GM18519 (cell line): ENCODE results near the gene STX1A.
"Not testable (repeated sequence)": the region's sequence is repeated elsewhere in the genome, so short reads cannot be mapped to it uniquely, and the experiment has no call there.

Experiments used
- ATAC-seq: cut with Tn5 transposase; IDR thresholded peaks from one replicate; pipeline ENCODE4 v1.9.1; 2021; ENCODE audit warnings: mild to moderate bottlenecking, moderate library complexity; ENCODE audit not compliant: unreplicated experiment, low FRiP score

Gene STX1A

DNA sequence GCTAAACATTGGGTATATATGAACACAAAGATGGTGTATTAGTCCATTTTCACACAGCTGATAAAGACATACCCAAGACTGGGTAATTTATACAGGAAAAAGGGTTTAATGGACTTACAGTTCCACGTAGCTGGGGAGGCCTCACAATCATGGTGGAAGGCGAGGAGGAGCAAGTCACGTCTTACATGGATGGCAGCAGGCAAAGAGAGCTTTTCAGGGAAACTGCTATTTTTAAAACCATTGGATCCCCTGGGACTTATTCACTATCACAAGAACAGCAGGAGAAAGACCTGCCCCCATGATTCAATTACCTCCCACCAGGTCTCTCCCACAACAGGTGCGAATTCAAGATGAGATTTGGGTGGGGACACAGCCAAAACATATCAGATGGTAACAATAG lies 64.2 kb downstream of the STX1A start:
- ATAC-seq = not testable (repeated sequence)

DNA sequence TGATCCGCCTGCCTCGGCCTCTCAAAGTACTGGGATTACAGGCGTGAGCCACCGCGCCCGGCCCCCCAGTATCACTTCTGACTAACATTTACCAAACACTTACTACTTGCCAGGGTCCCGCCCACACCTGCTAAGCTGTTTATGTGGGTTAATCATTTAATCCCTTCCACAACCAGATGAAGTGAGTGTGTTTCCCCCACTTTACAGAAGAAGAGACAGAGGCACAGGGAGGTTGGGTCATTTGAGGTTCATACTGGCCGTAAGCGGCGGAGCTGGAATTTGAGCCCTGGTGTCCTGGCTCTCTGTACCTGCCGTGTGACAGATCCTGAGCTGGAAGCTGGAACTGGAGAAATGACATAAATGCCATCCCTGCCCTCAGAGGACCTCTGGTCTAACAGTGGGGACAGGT lies 66.9 kb downstream of the STX1A start:
- no peak for ATAC-seq

DNA sequence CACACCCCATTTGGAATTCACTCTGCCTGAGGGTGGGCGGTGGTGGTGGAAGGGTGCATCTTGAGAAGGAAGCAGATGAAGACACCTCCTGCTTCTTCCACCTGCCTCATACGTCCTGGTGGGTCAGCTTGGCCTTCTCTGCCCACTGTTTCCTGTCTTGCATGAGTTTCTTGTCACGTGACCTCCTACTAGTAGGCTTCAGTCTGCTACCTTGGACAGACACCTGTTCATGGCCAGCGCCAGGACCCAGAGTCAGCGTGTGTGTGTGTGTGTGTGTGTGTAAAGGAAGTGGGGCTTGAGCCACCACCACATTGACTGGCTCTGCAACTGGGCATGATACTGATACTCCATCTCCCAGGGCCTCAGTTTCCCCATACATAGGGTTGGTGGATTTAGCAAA lies 68.9 kb downstream of the STX1A start:
- no peak for ATAC-seq

DNA sequence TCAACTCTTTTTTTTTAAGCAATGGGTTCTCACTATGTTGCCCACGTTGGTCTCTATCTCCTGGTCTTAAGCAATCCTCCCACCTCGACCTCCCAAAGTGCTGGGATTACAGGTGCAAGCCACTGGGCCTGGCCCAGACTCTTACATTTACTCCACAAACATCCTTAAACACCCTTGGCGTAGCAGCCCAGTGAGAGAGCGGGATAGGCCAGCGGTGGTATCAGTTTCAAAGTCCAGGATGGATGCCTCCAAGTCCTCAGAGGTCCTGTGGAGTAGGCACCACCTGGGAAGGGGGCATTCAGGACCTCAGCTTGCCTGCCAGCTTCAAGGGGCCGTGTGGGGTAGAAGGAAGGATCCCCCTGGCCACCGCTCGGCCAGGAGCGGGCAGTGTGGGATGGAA lies 69.9 kb downstream of the STX1A start:
- no peak for ATAC-seq
